ENCODE data around the gene IL31RA.
"Not testable (repeated sequence)": the region's sequence is repeated elsewhere in the genome, so short reads cannot be mapped to it uniquely, and the experiment has no call there.

IL31RA gene

GRCh38 chr5:55850839-55851674, at the start of gene IL31RA:
Gene IL31RA (plus strand): TSS chr5:55851357. CDS start chr5:55851571, 214 bp downstream.
- in situ Hi-C loops (cut with HindIII; ENCODE audit: low sequenced_read_pairs), result no loop called here

- in situ Hi-C loops (cut with HindIII; ENCODE audit: low sequenced_read_pairs), result not testable (repeated sequence)
These were observed 42.3 kb upstream of the IL31RA start for GRCh38 chr5:55808814-55809213.

- in situ Hi-C loops (cut with HindIII; ENCODE audit: low sequenced_read_pairs), result not testable (repeated sequence)
These were observed 35.2 kb upstream of the IL31RA start for GRCh38 chr5:55815939-55816338.

GRCh38 chr5:55816342-55816741, 34.8 kb upstream of the IL31RA start:
- in situ Hi-C loops (cut with HindIII; ENCODE audit: low sequenced_read_pairs), result no loop called here

- in situ Hi-C loops (cut with HindIII; ENCODE audit: low sequenced_read_pairs), result no loop called here
These were observed 34.1 kb upstream of the IL31RA start for GRCh38 chr5:55817030-55817429.

- in situ Hi-C loops (cut with HindIII; ENCODE audit: low sequenced_read_pairs), result no loop called here
These were observed 30.7 kb upstream of the IL31RA start for GRCh38 chr5:55820488-55820887.

- in situ Hi-C loops (cut with HindIII; ENCODE audit: low sequenced_read_pairs), result no loop called here
These were observed 29.2 kb upstream of the IL31RA start for GRCh38 chr5:55821731-55822512.

- in situ Hi-C loops (cut with HindIII; ENCODE audit: low sequenced_read_pairs), result no loop called here
These were observed 27.9 kb upstream of the IL31RA start for GRCh38 chr5:55823151-55823796.

- in situ Hi-C loops (cut with HindIII; ENCODE audit: low sequenced_read_pairs), result loop anchor here (5.0 kb wide), 1 partner anchor 38 kb away; no protein-coding TSS in a partner anchor
These were observed 21.2 kb upstream of the IL31RA start for GRCh38 chr5:55829956-55830355.

- in situ Hi-C loops (cut with HindIII; ENCODE audit: low sequenced_read_pairs), result no loop called here
These were observed 18.7 kb upstream of the IL31RA start for GRCh38 chr5:55832446-55832845.

GRCh38 chr5:55836191-55836590, 15.0 kb upstream of the IL31RA start:
- in situ Hi-C loops (cut with HindIII; ENCODE audit: low sequenced_read_pairs), result no loop called here

- in situ Hi-C loops (cut with HindIII; ENCODE audit: low sequenced_read_pairs), result no loop called here
These were observed 9.2 kb upstream of the IL31RA start for GRCh38 chr5:55841976-55842375.

- in situ Hi-C loops (cut with HindIII; ENCODE audit: low sequenced_read_pairs), result no loop called here
These were observed 3.3 kb upstream of the IL31RA start for GRCh38 chr5:55847837-55848236.

GRCh38 chr5:55848783-55849182, 2.4 kb upstream of the IL31RA start:
- in situ Hi-C loops (cut with HindIII; ENCODE audit: low sequenced_read_pairs), result no loop called here

- in situ Hi-C loops (cut with HindIII; ENCODE audit: low sequenced_read_pairs), result no loop called here
These were observed 470 bp downstream of the IL31RA start for GRCh38 chr5:55851675-55851979.

- in situ Hi-C loops (cut with HindIII; ENCODE audit: low sequenced_read_pairs), result no loop called here
These were observed 1.3 kb downstream of the IL31RA start for GRCh38 chr5:55852503-55852902.

- in situ Hi-C loops (cut with HindIII; ENCODE audit: low sequenced_read_pairs), result no loop called here
These were observed 2.0 kb downstream of the IL31RA start for GRCh38 chr5:55853041-55853670.

- in situ Hi-C loops (cut with HindIII; ENCODE audit: low sequenced_read_pairs), result no loop called here
These were observed 2.7 kb downstream of the IL31RA start for GRCh38 chr5:55853818-55854217.

GRCh38 chr5:55855509-55855908, 4.4 kb downstream of the IL31RA start:
- in situ Hi-C loops (cut with HindIII; ENCODE audit: low sequenced_read_pairs), result no loop called here

GRCh38 chr5:55856516-55857246, 5.5 kb downstream of the IL31RA start:
- in situ Hi-C loops (cut with HindIII; ENCODE audit: low sequenced_read_pairs), result no loop called here

- in situ Hi-C loops (cut with HindIII; ENCODE audit: low sequenced_read_pairs), result no loop called here
These were observed 6.1 kb downstream of the IL31RA start for GRCh38 chr5:55857247-55857640.
